Measurements from ENCODE around the gene PARVB.
"Not testable (repeated sequence)": the region's sequence is repeated elsewhere in the genome, so short reads cannot be mapped to it uniquely, and the experiment has no call there.

PARVB gene

GRCh38 chr22:44107340-44107739 lies 83.2 kb downstream of the PARVB start:
- FAIRE-seq = no peak
- no peak for DNase-seq (ENCODE audit: low spot score)

- DNase-seq (ENCODE audit: low spot score) (no peak), FAIRE-seq (no peak)
Measured at GRCh38 chr22:44108076-44108475, 84.0 kb downstream of the PARVB start.

- DNase-seq (ENCODE audit: low spot score) = no peak
- no peak for FAIRE-seq
Measured at GRCh38 chr22:44108806-44109385, 84.8 kb downstream of the PARVB start.

GRCh38 chr22:44109416-44109815 lies 85.3 kb downstream of the PARVB start:
- FAIRE-seq (no peak), DNase-seq (ENCODE audit: low spot score) (no peak)

GRCh38 chr22:44110656-44111055 lies 86.6 kb downstream of the PARVB start:
- not testable (repeated sequence) for FAIRE-seq; DNase-seq (ENCODE audit: low spot score)

- no peak for FAIRE-seq
- no peak for DNase-seq (ENCODE audit: low spot score)
Measured at GRCh38 chr22:44111562-44112155, 87.6 kb downstream of the PARVB start.

- DNase-seq (ENCODE audit: low spot score) (no peak), FAIRE-seq (no peak)
Measured at GRCh38 chr22:44112191-44112590, 88.1 kb downstream of the PARVB start.

GRCh38 chr22:44116331-44116730 lies 92.2 kb downstream of the PARVB start:
- FAIRE-seq = no peak
- DNase-seq (ENCODE audit: low spot score) = no peak

GRCh38 chr22:44116755-44117684 lies 92.9 kb downstream of the PARVB start:
- FAIRE-seq (no peak), DNase-seq (ENCODE audit: low spot score) (no peak)

GRCh38 chr22:44117746-44118145 lies 93.6 kb downstream of the PARVB start:
- FAIRE-seq (no peak), DNase-seq (ENCODE audit: low spot score) (no peak)

GRCh38 chr22:44118645-44119315 lies 94.7 kb downstream of the PARVB start:
- DNase-seq (ENCODE audit: low spot score) (no peak), FAIRE-seq (no peak)

- DNase-seq (ENCODE audit: low spot score) = no peak
Measured at GRCh38 chr22:44119669-44120313, 95.7 kb downstream of the PARVB start.

GRCh38 chr22:44120314-44120704 lies 96.2 kb downstream of the PARVB start:
- DNase-seq (ENCODE audit: low spot score) (no peak), FAIRE-seq (no peak)

More at GRCh38 chr22:44119669-44120313, 95.7 kb downstream of the PARVB start:
- no peak for FAIRE-seq

GRCh38 chr22:44125421-44125820 lies 101.3 kb downstream of the PARVB start:
- DNase-seq (ENCODE audit: low spot score) = no peak
- no peak for FAIRE-seq

- FAIRE-seq = no peak
Measured at GRCh38 chr22:44126807-44127206, 102.7 kb downstream of the PARVB start.

GRCh38 chr22:44127356-44127755 lies 103.3 kb downstream of the PARVB start:
- FAIRE-seq = no peak
- no peak for DNase-seq (ENCODE audit: low spot score)

More at GRCh38 chr22:44126807-44127206, 102.7 kb downstream of the PARVB start:
- no peak for DNase-seq (ENCODE audit: low spot score)

- FAIRE-seq (no peak), DNase-seq (ENCODE audit: low spot score) (no peak)
Measured at GRCh38 chr22:44128958-44129618, 105.0 kb downstream of the PARVB start.

- no peak for FAIRE-seq
- no peak for DNase-seq (ENCODE audit: low spot score)
Measured at GRCh38 chr22:44129619-44129976, 105.5 kb downstream of the PARVB start.

- no peak for FAIRE-seq
Measured at GRCh38 chr22:44130076-44130711, 106.1 kb downstream of the PARVB start.

GRCh38 chr22:44131412-44131811 lies 107.3 kb downstream of the PARVB start:
- no peak for FAIRE-seq
- no peak for DNase-seq (ENCODE audit: low spot score)

More at GRCh38 chr22:44130076-44130711, 106.1 kb downstream of the PARVB start:
- DNase-seq (ENCODE audit: low spot score) = no peak

Measured in RCC 7860 (cell line).